ENCODE data around the gene JAZF1.

The JAZF1 gene

GRCh38 chr7:28106321-28106829 is 74.2 kb downstream of the JAZF1 start:
- no peaks in the 10 kb centered on the region for H3K27me3 ChIP-seq (ENCODE audit: insufficient read depth, low read length)
- no peak overlapping the region for H3K9ac ChIP-seq (ENCODE audit: low read length)
- no peak overlapping the region for H3K27ac ChIP-seq (ENCODE audit: low read depth, low read length, poor library complexity, severe bottlenecking)
- no peaks in the 10 kb centered on the region for H3K36me3 ChIP-seq (ENCODE audit: insufficient read depth, low read length)
- no peaks in the 10 kb centered on the region for H4K20me1 ChIP-seq (ENCODE audit: insufficient read depth, low read length)
- no peaks in the 10 kb centered on the region for H3F3A ChIP-seq (ENCODE audit: insufficient read depth, low read length)
- H3K4me3 ChIP-seq (ENCODE audit: low read depth, low read length, poor library complexity, severe bottlenecking): no peak overlapping the region
- no peaks in the 10 kb centered on the region for H3K4me1 ChIP-seq (ENCODE audit: insufficient read depth, low read length, severe bottlenecking)
- H3K79me2 ChIP-seq (ENCODE audit: insufficient read depth, low read length): no peaks in the 10 kb centered on the region
- H3K9me2 ChIP-seq (ENCODE audit: low read depth, low read length): no peaks in the 10 kb centered on the region
- H2AFZ ChIP-seq (ENCODE audit: low read length): no peak overlapping the region
- TF ChIP-seq CTCF (IDR thresholded peaks at IDR 0.05; ENCODE audit: low read length): no peak
- TF ChIP-seq EZH2 (IDR thresholded peaks at IDR 0.05; ENCODE audit: borderline replicate concordance, low read length): no peak
- H3K9me3 ChIP-seq (ENCODE audit: low read length): no peaks in the 10 kb centered on the region
- no peak overlapping the region for H3K4me2 ChIP-seq (ENCODE audit: low read length)

- Histone ChIP-seq H3K27ac (ENCODE audit: low read depth, low read length, poor library complexity, severe bottlenecking) (no peak overlapping the region), H2AFZ (ENCODE audit: low read length) (no peak overlapping the region), H3K9me2 (ENCODE audit: low read depth, low read length) (no peaks in the 10 kb centered on the region), H3K4me1 (ENCODE audit: insufficient read depth, low read length, severe bottlenecking) (no peaks in the 10 kb centered on the region), H3K36me3 (ENCODE audit: insufficient read depth, low read length) (no peaks in the 10 kb centered on the region), H3K9me3 (ENCODE audit: low read length) (no peaks in the 10 kb centered on the region), H3K4me3 (ENCODE audit: low read depth, low read length, poor library complexity, severe bottlenecking) (no peak overlapping the region), H3K4me2 (ENCODE audit: low read length) (no peak overlapping the region), H3K9ac (ENCODE audit: low read length) (no peak overlapping the region), H3K27me3 (ENCODE audit: insufficient read depth, low read length) (no peaks in the 10 kb centered on the region), H3K79me2 (ENCODE audit: insufficient read depth, low read length) (no peaks in the 10 kb centered on the region), H3F3A (ENCODE audit: insufficient read depth, low read length) (no peaks in the 10 kb centered on the region), H4K20me1 (ENCODE audit: insufficient read depth, low read length) (no peaks in the 10 kb centered on the region)
- TF ChIP-seq EZH2 (IDR thresholded peaks at IDR 0.05; ENCODE audit: borderline replicate concordance, low read length) (no peak), CTCF (IDR thresholded peaks at IDR 0.05; ENCODE audit: low read length) (no peak)
These were observed 75.4 kb downstream of the JAZF1 start for GRCh38 chr7:28105234-28105633.

- no peaks in the 10 kb centered on the region for H3K9me3 ChIP-seq (ENCODE audit: low read length)
- no peaks in the 10 kb centered on the region for H3K4me1 ChIP-seq (ENCODE audit: insufficient read depth, low read length, severe bottlenecking)
- H3K27ac ChIP-seq (ENCODE audit: low read depth, low read length, poor library complexity, severe bottlenecking): no peak overlapping the region
- H3K36me3 ChIP-seq (ENCODE audit: insufficient read depth, low read length): no peaks in the 10 kb centered on the region
- no peak overlapping the region for H3K4me2 ChIP-seq (ENCODE audit: low read length)
- no peak overlapping the region for H3K9ac ChIP-seq (ENCODE audit: low read length)
- TF ChIP-seq CTCF (IDR thresholded peaks at IDR 0.05; ENCODE audit: low read length): no peak
- no peak for TF ChIP-seq EZH2 (IDR thresholded peaks at IDR 0.05; ENCODE audit: borderline replicate concordance, low read length)
- no peaks in the 10 kb centered on the region for H3K79me2 ChIP-seq (ENCODE audit: insufficient read depth, low read length)
- H3K9me2 ChIP-seq (ENCODE audit: low read depth, low read length): no peaks in the 10 kb centered on the region
- H3F3A ChIP-seq (ENCODE audit: insufficient read depth, low read length): no peaks in the 10 kb centered on the region
- no peaks in the 10 kb centered on the region for H3K27me3 ChIP-seq (ENCODE audit: insufficient read depth, low read length)
- H3K4me3 ChIP-seq (ENCODE audit: low read depth, low read length, poor library complexity, severe bottlenecking): no peak overlapping the region
- no peak overlapping the region for H2AFZ ChIP-seq (ENCODE audit: low read length)
- no peaks in the 10 kb centered on the region for H4K20me1 ChIP-seq (ENCODE audit: insufficient read depth, low read length)
These were observed 75.8 kb downstream of the JAZF1 start for GRCh38 chr7:28104811-28105210.

Data from OCI-LY1 (cell line).